22Rv1 (cell line): Measurements from ENCODE around the gene MXD1.

ENCODE experiments used
- CTCF ChIP-seq: fragments of 450-650 bp; IDR thresholded peaks from 2 replicates; pipeline ENCODE4 v1.5.1; 2017; ENCODE audit warnings: mild to moderate bottlenecking
- ZFX ChIP-seq: fragments of 450-650 bp; IDR thresholded peaks from 2 replicates; pipeline ENCODE4 v1.6.1; 2017; ENCODE audit warnings: antibody characterized with exemption, borderline replicate concordance

- TF ChIP-seq CTCF (no peak), ZFX (no peak)
Measured at GRCh38 chr2:69907216-69907615, 7.7 kb upstream of the MXD1 start.
